IMR-90 (cell line): Measurements from ENCODE around the gene GNAO1. TPM values are rescaled to one million over a fixed set of nuclear protein-coding genes. Genes with fewer than 3 reads are reported as not detected.

Source experiments
- ATAC-seq: fragments of 200-7000 bp; cut with Tn5 transposase; 2 replicates; pipeline ENCODE4 v1.9.1; 2020; ENCODE audit warnings: low read depth, mild to moderate bottlenecking, moderate library complexity
- BruUV-seq: library from RNA; stranded (reverse); fragments of 400-500 nt; replicated peaks from 2 replicates; lab custom pipeline; 2021; lab: Mats Ljungman, UMichigan
- CTCF ChIA-PET: fragments of 300-600 bp; formaldehyde crosslinking; extraction: SDS; loops from one replicate; lab custom pipeline; 2021; ENCODE audit warnings: antibody characterized with exemption; lab: Yijun Ruan, JAX
- POLR2A ChIA-PET: fragments of 300-600 bp; sonication (Branson Sonifier 250); formaldehyde crosslinking; loops from one replicate; lab custom pipeline; 2022; ENCODE audit warnings: antibody characterized with exemption; ENCODE audit not compliant: unreplicated experiment; lab: Charles Lee
- DNase-seq: peaks from one replicate; pipeline ENCODE4 v3.0.0; 2013
- H2AFZ ChIP-seq: replicated peaks from 2 replicates; pipeline ENCODE3; 2013; ENCODE audit warnings: low read length, mild to moderate bottlenecking; ENCODE audit not compliant: poor library complexity
- H2AK5ac ChIP-seq: 2 replicates; pipeline ENCODE4 v1.6.1; 2013; ENCODE audit warnings: low read depth, low read length, inconsistent platforms
- H2AK9ac ChIP-seq: replicated peaks from 2 replicates; pipeline ENCODE3; 2013; ENCODE audit warnings: mild to moderate bottlenecking, low read depth, low read length, moderate library complexity; ENCODE audit not compliant: poor library complexity
- H2BK120ac ChIP-seq: 2 replicates; pipeline ENCODE4 v1.6.1; 2013; ENCODE audit warnings: low read depth, low read length, inconsistent platforms
- H2BK15ac ChIP-seq: 3 replicates; pipeline ENCODE4 v1.6.1; 2013; ENCODE audit warnings: low read depth, low read length, inconsistent platforms
- H2BK20ac ChIP-seq: 2 replicates; pipeline ENCODE4 v1.6.1; 2013; ENCODE audit warnings: low read depth, mild to moderate bottlenecking, inconsistent platforms, low read length, moderate library complexity
- H2BK5ac ChIP-seq: 2 replicates; pipeline ENCODE4 v1.6.1; 2013; ENCODE audit warnings: mild to moderate bottlenecking, low read depth, low read length, inconsistent platforms; ENCODE audit not compliant: poor library complexity, severe bottlenecking
- H3K14ac ChIP-seq: replicated peaks from 2 replicates; pipeline ENCODE4 v1.6.1; 2013; ENCODE audit warnings: low read depth, low read length, inconsistent platforms
- H3K18ac ChIP-seq: 2 replicates; pipeline ENCODE4 v1.6.1; 2013; ENCODE audit warnings: low read depth, low read length, control low read depth
- H3K23ac ChIP-seq: 2 replicates; pipeline ENCODE4 v1.6.1; 2013; ENCODE audit warnings: low read depth, low read length, inconsistent platforms
- H3K27ac ChIP-seq: 2 replicates; pipeline ENCODE4 v1.5.1; 2013; ENCODE audit warnings: mild to moderate bottlenecking, control low read depth, low read length; ENCODE audit not compliant: insufficient read depth
- H3K27me3 ChIP-seq: 2 replicates; pipeline ENCODE4 v1.6.1; 2013; ENCODE audit warnings: low read length; ENCODE audit not compliant: control insufficient read depth, insufficient read depth
- H3K36me3 ChIP-seq: 2 replicates; pipeline ENCODE4 v1.6.1; 2013; ENCODE audit warnings: low read length, mixed read lengths; ENCODE audit not compliant: control insufficient read depth, insufficient read depth
- H3K4ac ChIP-seq: 2 replicates; pipeline ENCODE4 v1.6.1; 2013; ENCODE audit warnings: low read depth, low read length, inconsistent platforms
- H3K4me1 ChIP-seq: 2 replicates; pipeline ENCODE4 v1.6.1; 2013; ENCODE audit warnings: low read length, mixed read lengths; ENCODE audit not compliant: control insufficient read depth, insufficient read depth
- H3K4me2 ChIP-seq: 2 replicates; pipeline ENCODE4 v1.6.1; 2013; ENCODE audit warnings: low read depth, mild to moderate bottlenecking, control low read depth, low read length, moderate library complexity
- H3K4me3 ChIP-seq: 2 replicates; pipeline ENCODE4 v1.5.1; 2013; ENCODE audit warnings: low read depth, mild to moderate bottlenecking, control low read depth, low read length, moderate library complexity; ENCODE audit not compliant: insufficient read depth
- H3K56ac ChIP-seq: 2 replicates; pipeline ENCODE4 v1.6.1; 2013; ENCODE audit warnings: low read length, inconsistent platforms; ENCODE audit not compliant: insufficient read depth; ENCODE audit errors: extremely low read depth
- H3K79me1 ChIP-seq, 2 experiments: 2 replicates each; pipeline ENCODE4 v1.6.1; 2013; ENCODE audit warnings: low read length in 2 of 2, inconsistent platforms in 1 of 2, low read depth in 1 of 2
- H3K9ac ChIP-seq: 2 replicates; pipeline ENCODE4 v1.6.1; 2013; ENCODE audit warnings: low read depth, low read length, control low read depth
- H3K9me1 ChIP-seq: 2 replicates; pipeline ENCODE4 v1.6.1; 2013; ENCODE audit warnings: low read length, inconsistent platforms; ENCODE audit not compliant: insufficient read depth
- H3K9me3 ChIP-seq: 2 replicates; pipeline ENCODE4 v1.6.1; 2013; ENCODE audit warnings: low read length; ENCODE audit not compliant: control insufficient read depth, insufficient read depth
- H4K20me1 ChIP-seq: 2 replicates; pipeline ENCODE4 v1.6.1; 2013; ENCODE audit warnings: low read length, inconsistent platforms; ENCODE audit not compliant: insufficient read depth
- H4K5ac ChIP-seq: 2 replicates; pipeline ENCODE4 v1.6.1; 2013; ENCODE audit warnings: mild to moderate bottlenecking, low read depth, low read length, control low read depth
- H4K8ac ChIP-seq, 2 experiments: 2 replicates each; pipeline ENCODE4 v1.6.1; 2013; ENCODE audit warnings: low read depth in 2 of 2, low read length in 2 of 2, control low read depth in 1 of 2, inconsistent platforms in 1 of 2
- H4K91ac ChIP-seq: 2 replicates; pipeline ENCODE4 v1.6.1; 2013; ENCODE audit warnings: low read depth, low read length, inconsistent platforms; ENCODE audit not compliant: insufficient read depth
- BHLHE40 ChIP-seq: fragments of 150-350 bp; IDR thresholded peaks from 2 replicates; pipeline ENCODE4 v1.6.1; 2016; ENCODE audit warnings: mild to moderate bottlenecking, low read depth, low read length
- CEBPB ChIP-seq: IDR thresholded peaks from 2 replicates; pipeline ENCODE4 v1.6.1; 2012; ENCODE audit warnings: low read depth, low read length, improper control_type of control experiment
- CHD1 ChIP-seq: IDR thresholded peaks from 2 replicates; pipeline ENCODE4 v1.6.1; 2012; ENCODE audit warnings: low read depth, low read length, improper control_type of control experiment
- FOS ChIP-seq: fragments of 150-350 bp; IDR thresholded peaks from 2 replicates; pipeline ENCODE4 v1.6.1; 2016; ENCODE audit warnings: low read depth, low read length
- MAFK ChIP-seq: IDR thresholded peaks from 2 replicates; pipeline ENCODE4 v1.6.1; 2012; ENCODE audit warnings: low read depth, low read length, improper control_type of control experiment
- MAZ ChIP-seq: IDR thresholded peaks from 2 replicates; pipeline ENCODE4 v1.6.1; 2012; ENCODE audit warnings: low read depth, mild to moderate bottlenecking, low read length, improper control_type of control experiment, moderate library complexity, borderline replicate concordance
- MXI1 ChIP-seq: IDR thresholded peaks from 2 replicates; pipeline ENCODE4 v1.6.1; 2012; ENCODE audit warnings: low read depth, mild to moderate bottlenecking, low read length, moderate library complexity, borderline replicate concordance
- NFE2L2 ChIP-seq: fragments of 150-350 bp; IDR thresholded peaks from 2 replicates; pipeline ENCODE4 v1.6.1; 2016; ENCODE audit warnings: low read depth, mild to moderate bottlenecking, low read length
- POLR2A ChIP-seq: IDR thresholded peaks from 2 replicates; pipeline ENCODE4 v1.6.1; 2012; ENCODE audit warnings: mild to moderate bottlenecking, low read depth, low read length
- RCOR1 ChIP-seq: IDR thresholded peaks from 2 replicates; pipeline ENCODE4 v1.6.1; 2012; ENCODE audit warnings: mild to moderate bottlenecking, low read length, improper control_type of control experiment; ENCODE audit not compliant: insufficient replicate concordance
- RFX5 ChIP-seq: IDR thresholded peaks from 2 replicates; pipeline ENCODE4 v1.8.0; 2012; ENCODE audit warnings: low read depth, mild to moderate bottlenecking, low read length, moderate library complexity
- SMC3 ChIP-seq: fragments of 150-350 bp; IDR thresholded peaks from 2 replicates; pipeline ENCODE4 v1.6.1; 2016; ENCODE audit warnings: low read depth, mild to moderate bottlenecking, antibody characterized with exemption, low read length, moderate library complexity
- USF2 ChIP-seq: fragments of 150-350 bp; IDR thresholded peaks from 2 replicates; pipeline ENCODE4 v1.6.1; 2017; ENCODE audit warnings: mild to moderate bottlenecking, antibody characterized with exemption, low read length, low read depth
- WGBS, 2 experiments: methylation state at CpG; one replicate each; pipeline versions ENCODE4 v1.1.5 to v1.1.7; 2013; ENCODE audit warnings: missing lambda C conversion rate in 2 of 2; ENCODE audit not compliant: insufficient read length in 1 of 2; ENCODE audit errors: extremely low coverage in 2 of 2; 5-methylcytosine and 5-hydroxymethylcytosine counted together
- dilution Hi-C: fragments of 300-500 bp; cut with HindIII; formaldehyde crosslinking; loops from one replicate; pipeline ENCODE4 v1.14.3; 2018; ENCODE audit warnings: low sequenced_read_pairs; ENCODE audit not compliant: unreplicated experiment
- in situ Hi-C: fragments of 300-500 bp; cut with MboI; formaldehyde crosslinking; loops from 3 replicates; pipeline ENCODE4 v1.14.3; 2019; ENCODE audit warnings: low sequenced_read_pairs, inconsistent platforms, mixed read lengths
- intact Hi-C: fragments of 100-400 bp; cut with micrococcal nuclease; formaldehyde crosslinking; loops from 2 replicates; pipeline ENCODE4 v1.10.0; 2022
- polyA plus RNA-seq, 3 experiments: library from polyadenylated mRNA; depleted of rRNA; stranded (reverse); fragments of >200 nt; gene quantifications; 2 replicates each; pipeline ENCODE4 v1.2.3, GENCODE V29; 2012; ENCODE audit warnings: low replicate concordance in 1 of 3
- total RNA-seq: library from RNA; depleted of rRNA; stranded (reverse); fragments of >200 nt; gene quantifications from 2 replicates; pipeline ENCODE4 v1.2.3, GENCODE V29; 2012
- TF ChIP-seq, protein P1 (sequence below): conservative IDR thresholded peaks from 2 replicates; pipeline ENCODE4 v1.5.1; 2012; ENCODE audit warnings: mild to moderate bottlenecking, low read depth, low read length, improper control_type of control experiment

Gene GNAO1
- total and polyA plus RNA-seq, 2 of the 4 experiments (the other 2 are of a cell fraction): under 0.01 to 0.07 TPM

- Histone ChIP-seq H3K14ac (no peak overlapping the region), H3K36me3 (no peaks in the 10 kb centered on the region), H2BK20ac (no peak overlapping the region), H3K56ac (no peak overlapping the region), H4K20me1 (no peaks in the 10 kb centered on the region), H3K23ac (no peak overlapping the region), H2BK120ac (no peak overlapping the region), H3K9me3 (no peaks in the 10 kb centered on the region), H3K4me2 (no peak overlapping the region), H2AK5ac (no peak overlapping the region), H4K5ac (no peak overlapping the region), H2BK5ac (no peak overlapping the region), H3K9ac (no peak overlapping the region), H3K18ac (no peak overlapping the region), H3K27ac (no peak overlapping the region), H3K79me1 (no peaks in the 10 kb centered on the region), H3K4ac (no peak overlapping the region), H3K4me3 (no peak overlapping the region), H2AFZ (no peak overlapping the region), H2AK9ac (no peak overlapping the region), H4K91ac (no peak overlapping the region), H3K27me3 (peaks cover 38% of the 10 kb centered on the region), H3K9me1 (no peaks in the 10 kb centered on the region), H2BK15ac (no peak overlapping the region), H3K4me1 (no peaks in the 10 kb centered on the region), H4K8ac (no peak overlapping the region)
- no peak for ATAC-seq
- dilution Hi-C loops: no loop called here
- 71% methylated on average over 1 of the region's 7 CpGs; no CpG with 5 or more reads in 1 of the 2 experiments for WGBS, 2 experiments
- intact Hi-C loops: no loop called here
- in situ Hi-C loops: loop anchor here (25.0 kb wide), 2 partner anchors 600 to 850 kb away; no protein-coding TSS in a partner anchor
- DNase-seq: no peak
- no TSS peak for BruUV-seq
- ChIA-PET CTCF (no interaction called here), POLR2A (no interaction called here)
- no peak for TF ChIP-seq USF2
- no peak for TF ChIP-seq CHD1
- TF ChIP-seq NFE2L2: no peak
- no peak for TF ChIP-seq MAFK
- TF ChIP-seq, protein P1, sequence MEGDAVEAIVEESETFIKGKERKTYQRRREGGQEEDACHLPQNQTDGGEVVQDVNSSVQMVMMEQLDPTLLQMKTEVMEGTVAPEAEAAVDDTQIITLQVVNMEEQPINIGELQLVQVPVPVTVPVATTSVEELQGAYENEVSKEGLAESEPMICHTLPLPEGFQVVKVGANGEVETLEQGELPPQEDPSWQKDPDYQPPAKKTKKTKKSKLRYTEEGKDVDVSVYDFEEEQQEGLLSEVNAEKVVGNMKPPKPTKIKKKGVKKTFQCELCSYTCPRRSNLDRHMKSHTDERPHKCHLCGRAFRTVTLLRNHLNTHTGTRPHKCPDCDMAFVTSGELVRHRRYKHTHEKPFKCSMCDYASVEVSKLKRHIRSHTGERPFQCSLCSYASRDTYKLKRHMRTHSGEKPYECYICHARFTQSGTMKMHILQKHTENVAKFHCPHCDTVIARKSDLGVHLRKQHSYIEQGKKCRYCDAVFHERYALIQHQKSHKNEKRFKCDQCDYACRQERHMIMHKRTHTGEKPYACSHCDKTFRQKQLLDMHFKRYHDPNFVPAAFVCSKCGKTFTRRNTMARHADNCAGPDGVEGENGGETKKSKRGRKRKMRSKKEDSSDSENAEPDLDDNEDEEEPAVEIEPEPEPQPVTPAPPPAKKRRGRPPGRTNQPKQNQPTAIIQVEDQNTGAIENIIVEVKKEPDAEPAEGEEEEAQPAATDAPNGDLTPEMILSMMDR: no peak
- TF ChIP-seq FOS: no peak
- no peak for TF ChIP-seq RCOR1
- TF ChIP-seq SMC3: no peak
- TF ChIP-seq MAZ: no peak
- TF ChIP-seq CEBPB: no peak
- TF ChIP-seq RFX5: no peak
- TF ChIP-seq MXI1: no peak
- no peak for TF ChIP-seq POLR2A
- no peak for TF ChIP-seq BHLHE40
These were observed 121.3 kb downstream of the GNAO1 start for GRCh38 chr16:56312556-56312955.
